CD14-positive monocyte (primary cell): ENCODE results near the gene ABCG8. TPM values are rescaled to one million over a fixed set of nuclear protein-coding genes. Genes with fewer than 3 reads are reported as not detected.

Experiments
- DNase-seq, 3 donors: peaks; one replicate each; pipeline ENCODE4 v3.0.0-alpha.2; 2011 to 2022
- H2AFZ ChIP-seq: 2 replicates; pipeline ENCODE4 v1.6.0; 2012; ENCODE audit warnings: mild to moderate bottlenecking, low read depth, low read length, inconsistent platforms; ENCODE audit not compliant: insufficient read depth, poor library complexity, severe bottlenecking
- H3K27ac ChIP-seq, 2 donors: 1 replicate in 1 of 2; 2 replicates in 1 of 2; pipeline ENCODE4 v1.5.1; 2012 to 2013; ENCODE audit warnings: low read length in 2 of 2, control low read depth in 1 of 2, inconsistent platforms in 1 of 2, low read depth in 1 of 2, mild to moderate bottlenecking in 1 of 2
- H3K27me3 ChIP-seq, 2 donors: one replicate each; pipeline versions ENCODE4 v1.6.0 to v1.6.1; 2011 to 2013; ENCODE audit warnings: low read length in 2 of 2; ENCODE audit not compliant: control insufficient read depth in 2 of 2, insufficient read depth in 2 of 2
- H3K36me3 ChIP-seq, 2 donors: replicated peaks in 1 of 2; 1 replicate in 1 of 2; 2 replicates in 1 of 2; pipeline versions ENCODE4 v1.5.1 to v1.6.1; 2012 to 2013; ENCODE audit warnings: low read length in 2 of 2, control low read depth in 1 of 2, inconsistent platforms in 1 of 2, mild to moderate bottlenecking in 1 of 2; ENCODE audit not compliant: insufficient read depth in 2 of 2, control insufficient read depth in 1 of 2
- H3K4me1 ChIP-seq, 2 donors: 1 replicate in 1 of 2; 2 replicates in 1 of 2; pipeline versions ENCODE4 v1.5.1 to v1.6.1; 2012 to 2013; ENCODE audit warnings: low read length in 2 of 2, control low read depth in 1 of 2, inconsistent platforms in 1 of 2, mild to moderate bottlenecking in 1 of 2, moderate library complexity in 1 of 2; ENCODE audit not compliant: insufficient read depth in 2 of 2, control insufficient read depth in 1 of 2
- H3K4me2 ChIP-seq: replicated peaks from 2 replicates; pipeline ENCODE3; 2012; ENCODE audit warnings: low read length, moderate library complexity, mild to moderate bottlenecking; ENCODE audit not compliant: poor library complexity, severe bottlenecking; ENCODE audit errors: extremely low read depth
- H3K4me3 ChIP-seq, 3 experiments: fragments of 200-600 bp in 1 of 3; sonication (generic) in 1 of 3; replicated peaks in 1 of 3; 1 replicate in 2 of 3; 2 replicates in 1 of 3; pipeline ENCODE4 v1.5.1; 2011 to 2013; ENCODE audit warnings: low read length in 3 of 3, mild to moderate bottlenecking in 3 of 3, control low read depth in 2 of 3, low read depth in 2 of 3, inconsistent platforms in 1 of 3, moderate library complexity in 1 of 3
- H3K79me2 ChIP-seq: 2 replicates; pipeline ENCODE4 v1.6.0; 2012; ENCODE audit warnings: mild to moderate bottlenecking, control low read depth, inconsistent platforms, low read length, moderate library complexity; ENCODE audit not compliant: insufficient read depth
- H3K9ac ChIP-seq: 2 replicates; pipeline ENCODE4 v1.6.0; 2017; ENCODE audit warnings: low read length, mild to moderate bottlenecking; ENCODE audit not compliant: insufficient read depth, poor library complexity, severe bottlenecking
- H3K9me3 ChIP-seq, 2 donors: replicated peaks in 1 of 2; 1 replicate in 1 of 2; 2 replicates in 1 of 2; pipeline versions ENCODE4 v1.5.1 to v1.6.1; 2012 to 2013; ENCODE audit warnings: low read length in 2 of 2, control low read depth in 1 of 2; ENCODE audit not compliant: control insufficient read depth in 1 of 2, insufficient read depth in 1 of 2
- H4K20me1 ChIP-seq: 2 replicates; pipeline ENCODE4 v1.6.0; 2012; ENCODE audit warnings: mild to moderate bottlenecking, low read length, control low read depth, moderate library complexity; ENCODE audit not compliant: insufficient read depth
- H3K27ac Mint-ChIP-seq, 7 donors: one replicate each; pipeline ENCODE4 v1.8.0; 2020; ENCODE audit warnings: mild to moderate bottlenecking in 7 of 7, mixed read lengths in 7 of 7, moderate library complexity in 6 of 7, inconsistent platforms in 2 of 7
- H3K27me3 Mint-ChIP-seq, 3 donors: one replicate each; pipeline ENCODE4 v1.8.0; 2021 to 2022; ENCODE audit warnings: low read depth in 3 of 3, mild to moderate bottlenecking in 3 of 3, mixed read lengths in 3 of 3, moderate library complexity in 3 of 3, inconsistent platforms in 1 of 3
- H3K36me3 Mint-ChIP-seq, 2 donors: one replicate each; pipeline ENCODE4 v1.8.0; 2020; ENCODE audit warnings: mixed read lengths in 2 of 2, inconsistent platforms in 1 of 2, mild to moderate bottlenecking in 1 of 2
- H3K4me1 Mint-ChIP-seq: one replicate; pipeline ENCODE4 v1.8.0; 2020; ENCODE audit warnings: mild to moderate bottlenecking, mixed read lengths
- H3K4me3 Mint-ChIP-seq, 2 donors: one replicate each; pipeline ENCODE4 v1.8.0; 2020; ENCODE audit warnings: mild to moderate bottlenecking in 2 of 2, mixed read lengths in 2 of 2, moderate library complexity in 1 of 2
- H3K9me3 Mint-ChIP-seq, 7 donors: one replicate each; pipeline ENCODE4 v1.8.0; 2020 to 2022; ENCODE audit warnings: mixed read lengths in 7 of 7, mild to moderate bottlenecking in 6 of 7, moderate library complexity in 6 of 7, inconsistent platforms in 2 of 7
- WGBS: methylation state at CpG from one replicate; pipeline ENCODE4 v1.1.5; 2013; ENCODE audit warnings: missing lambda C conversion rate; ENCODE audit not compliant: insufficient coverage; 5-methylcytosine and 5-hydroxymethylcytosine counted together
- intact Hi-C, 2 donors: fragments of 100-400 bp; cut with micrococcal nuclease; formaldehyde crosslinking; loops; one replicate each; pipeline versions ENCODE4 v1.15.0 to v1.15.1; 2023
- polyA minus RNA-seq: library from RNA; depleted of rRNA, polyadenylated mRNA; stranded (reverse); fragments of >200 nt; gene quantifications from 2 replicates; pipeline ENCODE4 v1.2.3, GENCODE V29; 2012
- polyA plus RNA-seq, 3 donors: library from polyadenylated mRNA; depleted of rRNA in 1 of 3; unstranded in 2 of 3; stranded (reverse) in 1 of 3; fragments of 300-500 nt in 2 of 3; fragments of >200 nt in 1 of 3; fragmentation: Illumina TruSeq in 2 of 3; gene quantifications; 1 replicate in 2 of 3; 2 replicates in 1 of 3; pipeline ENCODE4 v1.2.3, GENCODE V29; 2012 to 2021
- total RNA-seq, 12 experiments: library from RNA in 1 of 12; stranded (reverse) in 1 of 12; fragments of 120-200 nt in 1 of 12; gene quantifications; one replicate each; pipeline ENCODE4 v1.2.4 and lab custom pipeline; 2013 to 2026; ENCODE audit warnings: mixed read lengths in 6 of 12, inconsistent platforms in 1 of 12
- TF ChIP-seq, protein P1 (sequence below): fragments of 200-600 bp; IDR thresholded peaks from one replicate; pipeline ENCODE4 v1.8.0; 2022; ENCODE audit warnings: antibody characterized with exemption, mild to moderate bottlenecking

Gene ABCG8
- not detected for total RNA-seq (2013)
- polyA plus RNA-seq (not detected), polyA minus RNA-seq (not detected in 2 replicates), total RNA-seq (lab: John Stamatoyannopoulos, UW) (0 to 3.2 (median 0.05) reads per million in 11 experiments)

DNA sequence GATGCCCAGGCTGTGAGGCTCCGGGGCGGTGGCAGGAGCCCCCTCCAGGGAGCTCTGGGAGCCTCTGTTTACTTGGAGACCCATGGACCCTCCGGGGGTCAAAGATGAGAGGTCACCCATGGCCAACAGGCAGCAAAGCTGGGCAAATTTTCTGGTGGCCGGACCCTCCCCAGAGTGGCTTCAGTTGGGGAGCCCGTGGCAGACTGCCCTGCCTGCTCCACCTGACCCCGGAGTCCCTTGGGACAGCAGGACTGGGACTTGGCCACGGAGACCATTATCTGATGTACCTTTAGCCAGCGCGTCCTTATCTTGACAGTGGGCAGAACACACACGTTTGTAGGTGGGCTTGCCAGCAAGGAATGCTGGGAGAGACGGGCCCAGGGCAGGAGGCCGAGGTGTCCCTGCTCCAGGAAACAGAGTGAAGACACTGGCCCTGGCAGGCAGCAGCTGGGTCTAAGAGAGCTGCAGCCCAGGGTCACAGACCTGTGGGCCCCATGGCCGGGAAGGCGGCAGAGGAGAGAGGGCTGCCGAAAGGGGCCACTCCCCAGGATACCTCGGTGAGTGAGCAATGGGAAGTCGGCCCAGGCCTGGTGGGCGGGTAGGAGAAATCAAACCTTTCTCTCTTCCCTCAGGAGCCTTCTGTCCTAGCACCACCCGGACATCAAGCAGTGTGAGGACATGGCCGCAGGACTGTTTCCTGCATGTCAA, at the start of gene ABCG8, which contains the start of gene ABCG5:
Gene ABCG8, plus strand, starts transcription at position 412 of the 708 bp plus-strand sequence. Its CDS starts 83 bp downstream, at position 495.
Gene ABCG5, minus strand, starts transcription at position 280 of the 708 bp plus-strand sequence. Its CDS starts 160 bp downstream, at position 120.
- TF ChIP-seq, protein P1, sequence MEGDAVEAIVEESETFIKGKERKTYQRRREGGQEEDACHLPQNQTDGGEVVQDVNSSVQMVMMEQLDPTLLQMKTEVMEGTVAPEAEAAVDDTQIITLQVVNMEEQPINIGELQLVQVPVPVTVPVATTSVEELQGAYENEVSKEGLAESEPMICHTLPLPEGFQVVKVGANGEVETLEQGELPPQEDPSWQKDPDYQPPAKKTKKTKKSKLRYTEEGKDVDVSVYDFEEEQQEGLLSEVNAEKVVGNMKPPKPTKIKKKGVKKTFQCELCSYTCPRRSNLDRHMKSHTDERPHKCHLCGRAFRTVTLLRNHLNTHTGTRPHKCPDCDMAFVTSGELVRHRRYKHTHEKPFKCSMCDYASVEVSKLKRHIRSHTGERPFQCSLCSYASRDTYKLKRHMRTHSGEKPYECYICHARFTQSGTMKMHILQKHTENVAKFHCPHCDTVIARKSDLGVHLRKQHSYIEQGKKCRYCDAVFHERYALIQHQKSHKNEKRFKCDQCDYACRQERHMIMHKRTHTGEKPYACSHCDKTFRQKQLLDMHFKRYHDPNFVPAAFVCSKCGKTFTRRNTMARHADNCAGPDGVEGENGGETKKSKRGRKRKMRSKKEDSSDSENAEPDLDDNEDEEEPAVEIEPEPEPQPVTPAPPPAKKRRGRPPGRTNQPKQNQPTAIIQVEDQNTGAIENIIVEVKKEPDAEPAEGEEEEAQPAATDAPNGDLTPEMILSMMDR, result no peak
- no peak within 1 kb of the TSS for H3K27ac Mint-ChIP-seq
- no peaks in the 10 kb centered on the region for H3K4me1 ChIP-seq
- H3K36me3 ChIP-seq, result no peaks in the 10 kb centered on the region
- H3K9me3 Mint-ChIP-seq, result peaks cover 0 to 2% (median 0%) of the 10 kb centered on the region in 7 donors
- no peak within 1 kb of the TSS for H3K4me3 Mint-ChIP-seq
- H3K27ac ChIP-seq, result no peak within 1 kb of the TSS
- H3K9me3 ChIP-seq, result no peaks in the 10 kb centered on the region
- H3K9ac ChIP-seq, result no peak within 1 kb of the TSS
- no peak for DNase-seq
- H3K79me2 ChIP-seq, result no peaks in the 10 kb centered on the region
- H3K4me1 Mint-ChIP-seq, result no peaks in the 10 kb centered on the region
- H4K20me1 ChIP-seq, result no peaks in the 10 kb centered on the region
- H3K27me3 ChIP-seq, result no peaks in the 10 kb centered on the region
- WGBS, result 92% methylated on average over 16 of the region's 20 CpGs
- H2AFZ ChIP-seq, result no peak within 1 kb of the TSS
- intact Hi-C loops, result no loop called here
- H3K4me3 ChIP-seq, result no peak within 1 kb of the TSS
- H3K27me3 Mint-ChIP-seq, result peaks cover 0 to 1% (median 0%) of the 10 kb centered on the region in 3 donors
- H3K4me2 ChIP-seq, result no peak within 1 kb of the TSS
- no peaks in the 10 kb centered on the region for H3K36me3 Mint-ChIP-seq

DNA sequence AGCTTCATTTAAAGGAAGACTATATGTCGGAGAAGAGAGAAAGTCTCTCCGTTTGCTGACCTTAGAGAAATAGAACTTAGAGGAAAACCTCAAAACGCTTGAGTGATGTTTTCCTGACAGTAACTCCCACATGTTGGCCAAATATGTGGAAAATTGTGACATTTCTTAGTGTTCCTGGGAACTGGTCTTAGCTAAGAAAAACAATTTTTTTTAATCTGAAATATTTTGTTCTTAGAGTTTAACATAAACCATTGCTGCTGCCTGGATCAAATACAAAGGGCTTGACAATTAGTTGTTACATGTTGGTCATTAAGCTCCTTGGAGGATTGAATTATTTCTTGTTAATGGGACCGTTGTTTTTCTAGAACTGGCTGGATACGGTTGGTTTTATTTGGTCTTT, 48.6 kb upstream of the ABCG8 start:
- Histone ChIP-seq H3K4me3 (no peak overlapping the region), H3K27ac (no peak overlapping the region), H2AFZ (no peak overlapping the region), H4K20me1 (no peaks in the 10 kb centered on the region), H3K4me2 (no peak overlapping the region), H3K9ac (no peak overlapping the region), H3K36me3 (no peaks in the 10 kb centered on the region), H3K4me1 (no peaks in the 10 kb centered on the region), H3K9me3 (no peaks in the 10 kb centered on the region), H3K79me2 (no peaks in the 10 kb centered on the region), H3K27me3 (no peaks in the 10 kb centered on the region)
- 100% methylated on average over 2 of the region's 5 CpGs for WGBS
- Mint-ChIP-seq H3K4me3 (no peak overlapping the region), H3K9me3 (no peaks in the 10 kb centered on the region), H3K4me1 (no peaks in the 10 kb centered on the region), H3K36me3 (peaks cover 0 to 5% of the 10 kb centered on the region in 2 donors), H3K27me3 (no peaks in the 10 kb centered on the region), H3K27ac (no peak overlapping the region)
- intact Hi-C loops, result no loop called here
- DNase-seq, result no peak
- TF ChIP-seq, protein P1, result no peak
